Inferior parietal cortex (tissue), 1 donor: Measurements from ENCODE around the gene CPED1.

ENCODE experiments used
- DNase-seq: peaks from one replicate; pipeline ENCODE4 v3.0.0-alpha.2; 2016; ENCODE audit errors: extremely low spot score

CPED1 gene

DNA sequence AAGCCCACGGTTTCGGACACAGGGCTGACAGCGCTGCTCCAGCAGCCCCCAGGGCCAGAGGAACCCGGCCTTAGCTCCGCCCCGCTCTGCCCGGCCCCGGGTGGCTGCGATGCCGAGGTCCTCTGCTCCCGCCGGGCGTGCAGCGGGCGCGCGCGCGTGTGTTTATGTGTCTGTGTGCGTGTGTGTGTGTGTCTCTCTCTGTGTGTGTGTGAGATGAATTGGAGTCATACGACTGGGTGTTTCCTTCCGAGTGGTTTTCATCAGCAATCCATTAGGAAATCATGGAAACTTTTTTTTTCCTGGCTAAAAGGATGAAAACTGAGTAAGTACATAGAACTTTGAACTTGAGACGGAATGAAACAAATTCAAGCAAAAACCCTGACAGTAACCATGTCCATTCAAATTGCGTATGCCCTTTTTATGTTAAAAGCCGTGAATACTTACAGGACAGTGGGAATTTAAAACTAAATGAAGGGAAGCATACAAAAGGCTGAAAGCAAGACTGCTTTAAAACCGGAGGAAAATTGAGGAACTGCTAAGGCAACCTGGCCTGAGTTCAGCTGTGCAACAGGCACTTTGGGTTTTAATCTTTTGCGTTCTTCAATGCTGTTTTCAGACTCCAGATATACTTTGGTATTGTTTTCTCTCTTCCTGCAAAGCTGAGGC lies at the start of gene CPED1:
TSS of gene CPED1 (plus strand) at position 121 of the 666 bp plus-strand sequence. CDS start 911 bp downstream, outside the sequence.
- DNase-seq, result peak; percentile 59

DNA sequence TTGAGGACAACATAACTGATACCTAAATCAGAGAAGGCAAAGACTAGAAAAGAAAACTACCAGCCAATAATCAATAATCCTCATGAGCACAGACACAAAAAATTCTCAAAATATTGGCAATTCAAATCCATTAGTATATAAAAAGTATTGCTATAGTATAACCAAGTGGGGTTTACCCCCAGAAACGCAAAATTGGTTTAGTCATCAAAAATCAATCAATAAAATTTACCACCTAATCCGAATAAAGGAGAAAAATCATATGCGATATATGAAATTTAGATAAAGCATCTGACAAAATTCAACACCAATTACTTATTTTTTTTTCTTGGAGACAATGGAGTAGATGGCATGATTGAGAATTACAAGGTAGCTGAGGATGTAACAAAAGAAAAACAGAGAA lies 49.2 kb upstream of the CPED1 start:
- no peak for DNase-seq

DNA sequence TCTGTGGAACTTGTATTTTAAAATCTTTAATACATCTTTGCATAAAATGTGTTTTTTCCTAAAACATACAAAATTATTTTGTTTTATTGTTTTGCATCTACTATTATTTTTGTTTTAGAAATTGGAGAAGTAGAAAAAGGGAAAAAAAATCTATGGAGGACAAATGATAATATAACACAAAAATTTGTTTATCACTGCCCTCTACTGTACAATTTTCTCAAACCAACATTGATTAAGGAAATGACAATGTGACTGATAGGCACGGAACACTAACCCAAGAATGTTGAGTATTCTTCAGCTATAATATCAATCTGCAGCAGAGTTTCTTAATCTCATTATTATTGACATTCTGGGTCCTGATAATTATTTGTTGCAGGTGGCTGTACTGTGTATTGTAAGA lies 47.4 kb upstream of the CPED1 start:
- DNase-seq, result no peak

DNA sequence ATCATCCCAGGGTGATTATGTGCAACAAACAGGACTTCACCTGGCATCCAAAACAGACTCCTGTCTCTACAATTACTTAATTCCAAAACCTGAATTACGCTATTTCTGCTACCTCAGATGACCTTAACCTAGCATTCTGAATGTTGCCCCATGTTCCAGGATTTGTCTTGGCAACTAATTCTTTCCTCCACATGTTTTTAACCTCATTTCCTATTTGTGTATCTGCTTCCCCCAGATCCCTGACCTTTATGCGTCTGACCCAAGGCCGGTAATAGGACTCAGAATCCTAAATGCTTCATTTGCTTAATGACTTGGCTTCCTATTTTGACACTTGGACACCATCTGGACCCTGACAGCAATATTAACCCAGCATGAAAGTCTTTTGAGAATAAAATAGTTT lies 46.7 kb upstream of the CPED1 start:
- no peak for DNase-seq

DNA sequence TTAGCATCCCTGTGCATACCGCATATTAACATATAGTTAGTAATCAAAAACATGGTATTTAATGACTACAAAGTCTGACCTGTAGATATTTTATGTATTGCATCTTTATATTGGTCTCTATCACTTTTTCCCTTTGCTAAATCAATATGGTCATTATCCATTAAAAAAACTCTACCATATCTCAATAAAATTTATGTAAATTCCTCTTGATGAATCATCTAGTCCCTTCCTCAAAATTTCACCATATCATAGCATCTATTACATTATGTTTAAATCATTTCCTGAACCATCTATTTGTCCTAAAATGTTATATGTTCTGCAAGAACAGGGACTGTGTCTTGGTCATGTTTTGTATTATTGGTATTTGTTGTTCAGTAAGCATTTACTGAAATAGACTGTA lies 45.6 kb upstream of the CPED1 start:
- DNase-seq, result no peak

DNA sequence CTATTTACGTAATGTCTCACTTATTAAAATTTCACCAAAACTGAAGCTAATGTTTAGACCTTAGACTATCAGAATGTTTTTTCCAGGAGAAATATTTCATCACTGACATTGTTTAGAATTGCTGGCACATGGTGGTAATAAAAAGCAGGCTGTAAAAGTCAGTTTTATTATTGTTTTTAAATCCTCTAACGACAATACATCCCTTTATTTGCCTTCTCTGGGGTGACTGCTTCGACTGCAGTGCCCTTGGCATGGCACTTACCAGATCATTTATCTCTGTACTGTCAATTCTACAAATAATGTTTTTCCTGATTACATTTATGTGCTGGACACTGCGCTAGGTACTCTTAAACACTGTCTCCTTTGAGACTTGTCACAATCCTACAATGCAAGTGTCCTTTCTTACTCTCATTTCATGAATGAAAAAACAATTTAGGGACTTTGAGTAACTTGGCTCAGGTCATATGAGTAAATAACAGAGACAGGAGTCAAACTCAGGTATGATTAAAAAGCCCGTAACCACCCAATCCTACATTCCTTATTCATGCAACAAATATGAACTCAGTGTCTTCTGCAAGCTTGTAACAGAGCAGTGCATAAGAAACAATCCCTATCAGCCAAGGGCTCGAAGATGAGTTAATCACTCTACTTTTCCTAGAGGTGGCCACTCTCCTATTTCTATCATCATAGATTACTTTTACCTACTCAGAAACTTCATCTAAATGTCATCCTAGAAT lies 43.5 kb upstream of the CPED1 start:
- DNase-seq, result no peak

DNA sequence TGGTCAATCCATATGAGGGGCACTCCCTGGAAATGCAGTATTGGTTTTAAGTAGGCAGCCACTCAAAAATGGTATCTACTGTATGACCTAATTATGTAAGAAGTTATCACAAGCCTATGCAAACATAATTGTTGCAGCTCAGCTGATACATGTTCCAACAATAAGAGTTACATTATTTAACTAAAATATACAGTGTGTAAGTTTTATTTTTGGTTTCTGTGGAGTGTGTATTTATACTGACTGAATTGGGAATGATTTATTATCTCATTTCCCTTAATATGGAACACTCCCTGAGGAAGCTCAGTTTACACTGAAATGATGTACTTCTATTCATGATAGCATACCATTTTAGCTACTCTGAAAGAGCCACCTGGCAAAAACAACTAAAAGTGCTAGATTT lies 40.5 kb upstream of the CPED1 start:
- DNase-seq, result no peak

DNA sequence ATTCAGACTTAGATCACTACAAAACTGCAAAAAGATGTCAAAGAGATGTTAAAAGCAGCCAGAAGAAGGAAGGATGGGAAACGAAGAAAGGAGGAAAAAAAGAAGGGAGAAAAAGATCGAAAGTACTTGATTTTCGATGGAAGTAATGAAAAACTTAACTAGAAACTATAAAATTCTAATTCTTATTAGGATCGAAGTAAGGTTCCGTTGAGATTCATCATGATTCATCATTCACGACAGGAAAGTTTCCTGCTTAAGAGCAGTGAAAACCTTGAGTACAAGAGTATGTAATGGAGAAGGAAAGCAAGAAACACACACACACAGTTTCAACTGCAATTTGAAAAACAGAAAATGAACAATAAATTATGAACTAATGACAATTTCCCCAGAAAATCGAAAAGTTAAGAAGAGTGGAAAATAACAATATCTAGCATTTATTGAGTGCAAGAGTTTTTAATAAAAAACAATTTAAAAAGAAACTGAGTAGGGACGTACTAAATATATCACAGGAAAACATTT lies 39.1 kb upstream of the CPED1 start:
- DNase-seq, result no peak

DNA sequence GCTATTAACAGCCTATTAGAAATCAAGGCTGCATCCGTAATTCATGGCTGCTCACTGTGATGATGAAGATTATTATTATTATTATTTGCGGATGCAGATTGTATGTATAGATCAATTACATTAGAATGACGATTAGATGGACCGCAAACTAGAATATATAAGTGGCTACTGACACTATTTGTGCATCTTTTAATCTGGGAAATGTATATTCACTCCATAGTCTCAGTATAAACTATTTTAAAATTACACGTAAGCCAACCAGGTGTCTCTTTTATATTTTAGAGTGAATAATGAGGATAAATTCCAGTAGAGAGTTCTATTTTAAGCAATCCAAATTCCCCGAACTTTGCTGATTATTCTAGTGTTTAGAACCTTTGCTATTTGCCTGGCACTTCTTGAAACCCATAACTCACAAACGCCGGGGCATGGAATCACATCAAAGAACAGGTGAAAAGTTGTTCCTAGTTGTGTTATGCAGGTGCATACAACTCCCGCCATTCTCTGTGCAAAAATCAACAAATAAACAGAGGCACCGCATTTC lies 38.4 kb upstream of the CPED1 start:
- no peak for DNase-seq

DNA sequence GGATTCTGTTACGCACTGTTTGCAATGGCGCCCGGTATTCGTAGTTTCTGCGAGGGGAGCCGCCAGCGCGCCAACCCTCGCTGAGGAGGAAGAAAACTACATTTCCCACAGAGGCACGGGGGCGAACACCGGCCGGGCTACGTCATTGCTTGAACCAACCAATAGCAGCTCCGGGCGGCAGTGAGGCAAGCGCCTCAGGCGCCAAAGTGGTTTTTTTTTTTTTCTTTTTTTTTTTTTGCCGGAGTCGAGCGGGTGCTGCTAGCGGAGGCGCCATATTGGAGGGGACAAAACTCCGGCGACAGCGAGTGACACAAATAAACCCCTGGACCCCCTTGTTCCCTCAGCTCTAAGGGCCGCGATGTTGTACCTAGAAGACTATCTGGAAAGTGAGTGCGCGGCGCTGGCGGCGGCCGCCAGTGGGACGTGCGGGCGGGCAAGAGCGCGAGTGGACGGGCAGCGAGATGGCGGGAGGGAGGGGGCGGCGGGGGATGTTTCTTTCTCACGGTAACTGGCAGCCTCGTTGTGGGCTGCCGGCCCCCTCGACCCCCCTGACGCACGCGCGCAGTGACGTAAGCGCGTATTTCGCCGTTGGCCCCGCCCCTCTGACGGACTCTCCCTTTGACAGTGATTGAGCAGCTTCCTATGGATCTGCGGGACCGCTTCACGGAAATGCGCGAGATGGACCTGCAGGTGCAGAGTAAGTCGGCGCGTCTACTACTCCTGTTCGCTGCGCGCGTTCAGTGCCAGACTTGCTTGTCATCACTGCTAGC lies 37.8 kb upstream of the CPED1 start, which contains the start of gene ING3:
TSS of gene ING3 (plus strand) at position 239 of the 770 bp plus-strand sequence. CDS start at position 359, 120 bp downstream.
- DNase-seq, result peak; percentile 99

DNA sequence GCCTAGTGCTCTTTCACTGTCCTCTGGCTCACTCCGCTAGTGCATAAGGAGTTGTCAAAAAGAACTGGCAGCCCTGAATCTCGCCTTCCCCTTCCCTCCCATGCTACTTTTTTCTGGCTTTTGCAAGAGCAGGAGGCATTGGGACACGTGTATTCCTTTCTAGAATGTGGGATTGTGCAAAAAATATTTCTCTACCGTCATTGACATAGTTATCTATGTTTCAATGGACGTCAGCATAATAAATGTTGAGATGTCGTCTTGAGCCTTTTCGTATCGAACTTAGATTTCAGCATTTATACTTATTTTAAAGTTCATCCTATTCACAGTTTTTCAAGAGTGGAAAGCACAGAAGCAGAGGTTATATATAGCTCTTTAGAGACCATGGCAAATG lies 37.2 kb upstream of the CPED1 start:
- no peak for DNase-seq

DNA sequence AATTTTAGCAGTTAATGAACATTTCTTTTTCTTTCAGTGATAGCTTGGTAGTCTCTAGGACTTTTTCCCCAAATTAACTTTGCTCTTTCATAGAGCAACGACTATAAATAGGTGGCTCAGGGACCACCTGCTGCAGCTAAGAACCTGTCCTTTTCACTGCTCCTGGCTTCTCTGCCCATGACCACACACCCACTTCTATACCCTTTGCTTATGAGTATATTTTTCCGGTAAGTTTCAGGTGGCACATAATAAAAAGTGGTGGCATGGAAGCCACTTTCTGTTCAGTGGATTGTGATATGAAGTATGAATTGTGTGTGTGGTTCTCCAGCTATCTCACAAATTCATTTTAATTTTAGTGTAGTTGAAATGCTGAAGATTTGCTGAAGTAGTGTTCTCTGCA lies 36.7 kb upstream of the CPED1 start:
- no peak for DNase-seq

DNA sequence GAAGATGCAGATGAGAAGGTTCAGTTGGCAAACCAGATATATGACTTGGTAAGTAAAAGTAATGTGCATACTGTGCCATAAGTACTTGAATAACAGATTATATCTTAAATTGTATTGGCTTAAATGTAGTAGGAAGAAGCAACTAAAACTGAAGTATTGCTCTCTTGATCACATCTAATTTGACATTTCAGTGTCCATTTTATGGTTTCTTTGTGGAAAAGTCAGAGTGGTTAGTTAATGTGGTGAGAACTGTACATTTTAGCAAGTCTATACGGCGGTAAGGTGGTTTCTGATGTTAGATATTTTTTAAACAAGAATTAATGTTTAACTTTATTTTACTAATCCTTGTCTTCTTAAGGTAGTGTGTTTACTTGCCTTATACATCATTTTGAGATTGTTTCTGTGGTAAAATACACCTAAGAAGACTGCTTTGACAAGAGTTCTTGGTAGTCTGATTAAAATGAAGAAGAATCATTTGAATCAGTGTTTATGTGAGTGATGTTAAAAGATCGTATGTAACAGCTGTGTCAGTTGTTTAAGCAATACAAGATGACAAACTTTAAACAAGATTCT lies 32.8 kb upstream of the CPED1 start:
- DNase-seq, result no peak

DNA sequence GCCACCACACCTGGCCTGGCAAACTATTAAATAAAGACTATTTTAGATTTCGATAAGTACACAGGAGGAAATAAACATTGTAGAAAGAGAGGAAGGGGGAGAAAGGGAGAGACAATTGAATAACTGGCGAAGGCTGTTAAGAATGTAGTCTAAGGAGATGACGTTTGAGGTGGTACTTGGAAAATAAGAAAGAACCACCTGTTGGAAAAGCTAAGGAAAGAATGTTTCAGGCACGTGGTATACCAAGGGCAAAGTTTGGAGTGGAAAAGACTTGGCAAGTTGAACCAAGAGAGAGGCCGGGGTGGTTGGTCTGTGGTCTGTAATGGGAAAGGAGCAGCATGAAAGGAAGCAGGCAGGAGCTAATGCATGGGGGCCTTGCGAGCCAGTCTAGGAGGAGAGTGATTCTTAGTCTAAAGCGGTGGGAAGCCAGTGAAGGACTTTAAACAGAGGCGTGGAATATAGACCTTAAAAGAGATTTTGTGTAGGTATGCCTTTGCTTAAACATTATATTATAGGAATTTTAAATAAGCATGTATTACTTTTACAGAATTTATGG lies 28.5 kb upstream of the CPED1 start:
- DNase-seq, result no peak

DNA sequence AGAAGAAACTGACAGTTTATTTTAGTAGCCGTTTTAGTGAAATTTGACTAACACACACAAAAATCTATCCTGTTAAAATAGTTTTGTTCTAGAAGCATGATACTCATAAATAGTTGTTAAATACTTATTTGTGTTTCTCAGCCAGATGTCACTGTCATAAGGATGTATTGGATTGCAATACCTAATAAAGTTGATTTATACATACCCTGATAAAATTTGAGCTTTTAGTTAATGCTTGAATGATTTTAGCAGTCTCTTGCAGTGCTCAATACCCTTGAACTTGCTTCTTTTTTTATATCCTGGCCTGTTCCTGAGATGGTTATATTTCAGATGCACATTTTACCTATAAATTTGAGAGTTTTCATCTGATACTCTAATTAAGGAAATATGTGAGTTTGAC lies 27.8 kb upstream of the CPED1 start:
- no peak for DNase-seq

DNA sequence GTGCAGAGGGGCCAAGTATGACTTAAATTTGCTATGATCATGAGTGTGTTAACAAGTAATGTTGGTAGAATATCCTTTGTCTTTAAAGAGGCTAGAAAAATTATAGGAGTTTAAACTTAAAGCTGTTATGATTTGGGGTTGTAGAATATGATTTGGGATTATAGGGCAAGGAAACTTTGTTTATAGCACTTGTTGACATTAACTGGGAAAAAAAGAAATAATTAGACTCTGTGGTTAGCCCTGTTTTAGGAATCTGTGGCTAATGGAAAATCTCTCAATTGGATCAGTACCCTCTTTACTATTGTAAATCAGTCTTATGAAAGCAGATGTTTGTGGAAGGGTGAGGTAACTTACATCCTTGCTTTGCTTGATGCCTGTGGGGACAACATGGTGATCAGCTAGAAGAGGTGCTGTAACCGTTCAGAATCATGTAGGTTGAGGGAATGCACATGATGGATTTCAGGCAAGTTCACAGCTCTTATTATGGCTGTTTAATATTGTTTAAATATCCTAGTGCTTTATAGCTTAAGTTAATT lies 26.8 kb upstream of the CPED1 start:
- DNase-seq, result no peak

DNA sequence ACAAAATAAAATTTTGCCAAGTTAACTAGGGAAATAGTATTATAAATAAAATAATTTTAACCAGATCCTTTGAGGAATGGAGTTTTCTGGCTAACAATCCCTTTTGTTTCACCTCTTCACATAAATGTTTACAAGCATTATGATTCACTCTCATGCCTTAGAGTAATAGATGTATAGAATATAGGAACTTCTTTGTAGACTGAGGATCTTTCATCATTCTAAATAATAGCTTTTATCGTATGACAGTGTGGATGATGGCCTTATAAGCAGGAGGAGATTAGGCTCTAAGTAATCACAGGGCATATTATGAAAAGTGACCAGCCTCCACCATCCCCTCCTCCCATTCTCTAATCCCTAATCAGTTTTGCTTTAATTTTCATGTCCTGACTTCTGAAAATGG lies 24.4 kb upstream of the CPED1 start:
- no peak for DNase-seq

DNA sequence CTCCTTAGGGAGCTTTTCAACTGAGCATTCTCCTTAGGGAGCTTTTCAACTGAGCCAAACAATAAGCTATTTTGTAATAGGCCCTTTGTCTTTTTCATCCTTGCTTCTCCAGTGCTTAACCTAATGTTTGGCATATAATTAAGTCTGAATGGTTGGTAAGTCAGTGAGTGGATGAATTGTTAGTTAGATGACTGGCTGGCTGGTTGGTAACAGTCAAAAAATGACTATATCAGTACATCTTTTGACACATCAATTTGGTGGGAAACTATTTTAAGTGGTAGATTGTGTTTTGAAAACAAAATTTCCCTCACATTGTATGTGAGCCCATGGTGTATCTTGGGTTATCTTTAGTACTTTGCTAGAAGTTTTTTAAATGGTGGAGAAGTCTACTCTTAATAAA lies 21.6 kb upstream of the CPED1 start:
- DNase-seq, result no peak

DNA sequence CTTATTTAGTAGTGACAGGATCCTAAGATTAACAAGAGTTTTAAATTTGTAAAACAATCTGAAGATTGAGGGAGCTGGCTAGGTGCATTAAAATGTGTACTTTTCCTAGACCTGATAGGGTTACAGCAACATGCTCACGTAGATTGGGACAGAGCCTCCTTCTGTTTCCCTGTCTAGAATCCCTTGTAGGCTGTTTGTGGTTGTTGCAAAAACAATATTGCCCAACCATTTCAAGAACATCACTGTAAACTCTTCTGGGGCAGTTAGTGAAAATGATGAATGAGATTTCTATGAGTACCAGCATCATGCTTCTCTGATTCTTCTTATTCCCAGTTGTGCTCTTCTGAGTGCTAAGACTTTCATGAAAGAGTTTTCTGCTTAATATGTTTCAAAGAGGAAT lies 14.7 kb upstream of the CPED1 start:
- no peak for DNase-seq

DNA sequence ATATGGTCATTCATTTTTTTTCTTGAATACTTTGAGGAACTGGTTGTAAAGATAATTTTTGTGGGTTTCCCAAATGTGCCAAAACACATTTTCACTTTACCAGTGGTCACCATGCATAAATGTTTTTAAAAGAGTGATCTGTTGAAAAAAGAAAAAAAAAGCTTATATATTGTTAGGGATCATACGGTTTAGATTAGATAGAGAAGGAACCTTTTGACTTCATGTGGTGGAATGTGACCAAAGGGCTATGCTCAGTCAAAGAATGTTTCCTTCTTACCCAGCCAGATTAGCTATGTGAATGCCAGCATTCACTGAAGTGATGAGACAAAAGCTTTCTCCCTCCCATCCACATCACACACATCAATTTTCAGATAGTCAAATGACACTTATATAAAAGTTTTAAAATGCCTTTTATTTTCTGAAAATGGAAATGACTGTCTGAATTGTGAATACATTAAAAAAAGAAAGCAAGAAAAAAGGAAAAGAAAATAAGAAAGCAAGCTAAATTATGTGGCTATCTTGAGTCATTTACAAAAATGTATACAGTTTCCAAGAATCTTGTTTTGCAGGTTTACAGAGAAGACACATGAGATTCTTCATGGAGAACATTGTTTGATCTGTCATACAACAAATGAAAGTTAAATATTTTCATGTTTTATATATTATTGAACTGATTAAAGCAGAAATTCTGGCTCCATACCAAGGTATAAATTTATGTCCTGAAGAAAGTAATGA lies 8.6 kb upstream of the CPED1 start:
- DNase-seq, result no peak

DNA sequence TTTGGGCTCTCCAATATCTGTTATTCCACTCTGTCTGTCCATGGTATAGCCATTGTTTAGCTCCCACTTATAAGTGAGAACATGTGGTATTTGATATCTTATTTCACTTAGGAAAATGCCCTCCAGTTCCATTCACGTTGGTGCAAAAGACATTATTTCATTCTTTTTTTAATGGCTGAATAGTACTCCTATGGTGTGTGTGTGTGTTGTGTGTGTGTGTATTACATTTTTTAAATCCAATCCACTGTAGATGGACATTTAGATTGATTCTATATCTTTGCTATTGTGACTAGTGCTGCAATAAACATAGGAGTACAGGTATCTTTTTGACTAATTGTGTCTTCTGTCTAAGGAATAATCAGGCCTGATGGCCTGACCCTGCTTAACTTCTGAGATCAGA lies 7.4 kb upstream of the CPED1 start:
- DNase-seq, result no peak
